GM18951 (cell line): ENCODE data around the gene HOXC10.

ENCODE experiments used
- POLR2A ChIP-seq: IDR thresholded peaks from 4 replicates; pipeline ENCODE4 v1.6.1; 2011; ENCODE audit warnings: mild to moderate bottlenecking; ENCODE audit not compliant: insufficient read length, insufficient read depth; ENCODE audit errors: extremely low read depth
- in situ Hi-C: fragments of 300-500 bp; cut with MboI; formaldehyde crosslinking; loops from one replicate; pipeline ENCODE4 v1.12.0; 2022; ENCODE audit warnings: low sequenced_read_pairs, mixed read lengths, inconsistent platforms; ENCODE audit not compliant: unreplicated experiment

The HOXC10 gene

GRCh38 chr12:53944907-53945847, 39.8 kb upstream of the HOXC10 start:
- in situ Hi-C loops, result no loop called here
- TF ChIP-seq POLR2A, result no peak

DNA sequence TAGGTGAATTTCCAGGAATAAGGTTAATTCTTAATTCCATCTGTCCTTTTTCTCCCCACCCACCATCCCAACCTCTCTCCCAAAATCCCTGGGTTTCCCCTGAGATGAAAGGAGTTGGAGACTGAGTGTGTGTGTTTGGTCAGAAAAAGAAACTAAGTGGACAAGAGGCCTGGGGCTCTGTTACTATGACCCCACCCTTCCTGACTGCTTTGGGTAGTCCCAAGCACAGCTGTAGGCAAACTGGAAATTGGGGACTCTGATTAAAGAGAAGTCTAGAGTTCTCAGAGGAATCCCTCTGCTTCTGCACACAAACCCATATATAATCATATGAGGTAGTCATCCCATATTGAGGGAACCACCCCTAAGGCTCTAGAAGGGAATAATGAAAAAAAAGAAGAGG, 37.2 kb upstream of the HOXC10 start:
- TF ChIP-seq POLR2A, result no peak
- in situ Hi-C loops, result no loop called here

DNA sequence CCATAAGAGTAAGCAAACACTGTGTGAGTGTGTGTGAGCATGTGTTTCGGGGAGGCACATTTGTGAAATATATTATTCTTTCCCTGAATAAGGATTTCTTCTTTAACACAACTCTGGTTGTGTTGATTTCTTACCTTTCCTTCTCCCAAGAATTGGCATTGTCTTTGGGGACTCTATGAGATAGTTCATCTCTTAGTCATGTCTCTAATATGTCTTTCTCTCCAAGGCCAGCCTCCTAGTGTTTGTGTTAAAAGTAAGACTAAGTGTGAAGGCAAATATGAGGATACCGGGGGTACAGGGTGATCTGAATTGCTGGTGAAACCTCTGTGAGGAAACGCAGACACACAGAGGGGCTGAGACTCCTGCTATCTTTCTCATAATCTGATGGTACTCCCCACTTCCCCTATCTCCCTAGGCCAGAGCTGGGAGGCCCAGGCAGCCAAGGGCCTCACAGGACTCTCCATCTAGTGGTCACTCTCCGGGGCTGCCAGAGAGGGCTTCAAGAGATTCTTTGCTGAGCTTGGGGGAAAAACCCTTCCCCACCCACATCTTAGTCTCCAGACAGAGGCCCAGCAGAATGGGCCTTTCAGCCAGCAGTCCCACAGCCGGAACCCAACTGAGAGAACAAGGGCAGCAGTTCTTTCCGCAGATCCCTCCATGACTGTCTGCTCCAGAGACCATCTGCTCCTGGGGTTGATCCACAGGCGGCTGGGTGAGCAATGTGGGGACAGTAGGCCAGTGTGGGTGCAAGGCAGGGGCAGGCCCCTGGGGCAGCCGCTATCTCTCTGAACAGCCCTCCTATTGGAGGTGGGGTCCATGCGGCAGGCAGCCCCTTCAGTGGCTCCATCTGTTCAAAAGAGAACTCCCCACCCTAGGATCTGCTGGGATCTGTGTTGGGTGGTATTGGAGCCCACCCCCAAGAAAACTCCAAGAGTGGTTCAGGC, 36.0 kb upstream of the HOXC10 start:
- in situ Hi-C loops, result no loop called here
- no peak for TF ChIP-seq POLR2A

GRCh38 chr12:53949631-53950436, 35.1 kb upstream of the HOXC10 start:
- in situ Hi-C loops, result no loop called here
- no peak for TF ChIP-seq POLR2A

DNA sequence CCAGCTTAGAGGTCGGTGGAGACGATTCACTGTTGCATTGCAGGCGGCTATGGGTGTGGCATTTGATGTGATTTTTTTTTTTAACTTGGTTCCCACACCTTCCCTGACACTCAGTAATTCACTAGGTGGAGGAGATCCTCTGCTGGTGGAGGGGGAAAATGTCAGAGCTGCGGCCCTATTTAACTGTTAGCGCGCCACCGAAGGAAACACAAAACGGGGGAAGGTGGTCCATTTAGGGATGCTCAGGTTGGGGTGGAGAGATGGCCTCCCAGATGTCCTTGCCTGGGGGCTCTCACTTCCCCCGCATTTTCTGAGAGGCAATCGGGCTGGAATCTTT, 34.5 kb upstream of the HOXC10 start:
- no peak for TF ChIP-seq POLR2A
- in situ Hi-C loops, result no loop called here

GRCh38 chr12:53950789-53951576, 34.0 kb upstream of the HOXC10 start:
- TF ChIP-seq POLR2A, result no peak
- in situ Hi-C loops, result no loop called here

DNA sequence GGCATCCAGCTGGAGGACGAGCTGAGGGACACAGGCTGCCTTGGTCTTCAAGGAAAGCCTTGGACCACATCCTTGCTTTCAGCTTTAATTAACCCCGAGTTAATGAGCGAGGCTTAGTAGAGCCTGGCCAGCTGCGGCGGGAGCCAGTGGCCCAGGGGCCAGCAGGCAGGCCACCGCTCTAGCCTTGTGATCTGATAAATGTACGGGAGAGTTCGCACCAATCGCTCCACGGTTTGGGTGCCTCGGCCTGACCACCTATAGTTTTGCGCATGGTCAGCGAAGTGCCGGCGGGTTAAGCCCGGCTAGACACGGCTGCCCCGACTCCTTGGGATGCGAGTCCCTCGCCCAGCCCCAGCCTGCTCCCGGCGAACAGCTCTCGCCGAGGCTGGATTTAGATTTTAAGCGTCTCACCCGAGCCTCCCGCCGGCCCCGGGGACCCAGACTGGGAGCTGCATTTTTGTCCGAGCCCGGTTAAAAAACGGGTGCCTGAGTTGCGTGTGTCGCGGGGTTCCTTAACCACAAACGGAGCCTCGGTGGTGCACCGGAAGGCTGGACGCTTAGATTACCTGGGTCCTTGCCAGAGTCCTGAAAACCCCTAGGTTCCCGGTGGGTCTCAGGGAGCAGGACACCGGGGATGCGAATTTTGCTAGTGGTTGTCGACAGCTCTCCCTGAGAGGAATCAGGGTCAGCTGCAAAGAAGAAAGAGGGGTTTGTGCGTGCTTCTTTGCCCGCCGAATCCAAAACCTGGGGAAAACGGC, 33.2 kb upstream of the HOXC10 start:
- no peak for TF ChIP-seq POLR2A
- in situ Hi-C loops, result no loop called here

- TF ChIP-seq POLR2A, result no peak
- in situ Hi-C loops, result no loop called here
Measured at GRCh38 chr12:53952335-53952694, 32.6 kb upstream of the HOXC10 start.

DNA sequence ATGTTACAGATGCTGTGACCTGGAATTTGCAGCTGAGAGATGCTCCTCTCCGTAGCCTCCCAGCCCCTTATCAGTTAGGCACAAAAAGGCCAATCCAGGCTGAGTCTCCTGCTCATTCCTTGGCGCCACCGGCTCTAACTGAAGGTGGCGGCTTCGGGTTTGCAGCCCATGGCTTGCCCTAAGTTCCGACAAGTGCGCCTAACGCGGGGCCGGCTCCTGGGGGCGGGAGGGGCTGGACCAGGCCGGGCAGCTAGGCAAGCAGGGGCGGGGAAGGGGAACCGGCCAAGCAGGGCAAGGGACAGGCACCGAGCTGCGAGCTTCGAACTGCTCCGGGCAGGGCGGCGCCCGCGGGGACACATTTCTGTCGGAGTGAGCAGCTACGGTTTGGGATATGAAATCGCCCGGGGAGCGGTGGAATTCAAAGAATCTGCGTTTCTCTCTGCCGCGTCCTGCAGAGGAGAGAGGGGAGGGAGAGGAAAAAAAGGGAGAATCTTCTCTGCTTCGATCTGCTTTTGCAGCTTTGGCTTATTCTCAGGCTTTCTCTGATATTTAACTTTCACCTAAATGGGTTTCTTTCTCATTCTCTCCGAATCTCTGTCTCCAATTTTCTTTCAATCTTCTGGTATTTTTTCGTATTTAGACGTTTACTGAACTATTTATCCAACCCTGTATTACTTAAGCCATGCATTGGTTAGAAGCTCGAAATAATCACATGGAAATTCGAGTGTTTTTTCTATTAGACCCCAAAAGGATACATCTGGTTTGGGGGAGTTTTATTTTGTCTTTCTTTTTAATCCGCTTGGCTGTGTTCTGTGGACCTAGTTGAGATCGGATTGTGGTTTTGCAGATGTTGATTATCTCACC, 31.8 kb upstream of the HOXC10 start:
- TF ChIP-seq POLR2A, result no peak
- in situ Hi-C loops, result no loop called here

DNA sequence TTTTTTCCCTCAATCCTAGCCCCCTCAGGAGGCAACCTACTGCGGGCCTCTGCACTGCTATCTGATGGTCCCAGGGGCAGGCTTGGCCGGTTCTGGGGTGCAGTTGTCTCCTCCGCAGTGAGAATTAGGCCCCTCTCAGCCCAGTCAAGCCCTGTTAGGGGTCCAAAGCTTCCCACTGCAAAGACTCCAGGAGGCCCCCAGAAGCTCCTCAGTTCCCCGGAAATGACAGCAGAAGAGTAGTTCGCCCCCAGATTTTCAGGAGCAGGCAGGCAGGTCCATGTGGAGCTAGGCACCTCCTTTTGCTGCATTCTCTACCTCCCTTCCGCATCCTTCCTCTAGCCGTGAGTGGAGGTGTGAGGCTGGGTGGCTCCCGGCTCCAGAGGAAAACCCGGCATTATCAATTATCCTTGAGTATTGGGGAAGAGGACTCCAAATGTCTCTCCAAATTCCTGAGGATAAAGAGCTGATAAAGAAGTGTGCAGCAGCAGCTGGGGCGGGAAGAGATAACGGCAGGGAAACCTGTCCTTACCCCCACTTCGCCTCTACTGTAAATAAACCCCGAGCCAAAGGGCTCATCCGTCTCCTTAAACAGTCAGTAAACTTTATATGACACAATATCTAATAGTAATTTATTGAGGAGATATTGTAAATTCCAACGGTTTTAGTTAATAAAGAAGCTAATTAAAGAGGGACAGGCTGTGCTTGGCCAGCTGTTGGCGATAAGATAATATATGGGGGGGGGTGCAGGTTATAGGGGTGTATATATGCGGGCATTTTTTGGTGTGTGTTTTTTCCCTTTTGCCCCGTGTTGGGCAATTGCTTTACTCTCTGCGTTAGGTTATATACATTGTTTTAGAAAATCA, 30.9 kb upstream of the HOXC10 start:
- TF ChIP-seq POLR2A, result no peak
- in situ Hi-C loops, result no loop called here
